Measurements from ENCODE around the gene MYO9B. TPM values are rescaled to one million over a fixed set of nuclear protein-coding genes. Genes with fewer than 3 reads are reported as not detected.

Gene MYO9B
- polyA plus RNA-seq, 3 donors: 5.9 to 366 (median 7.5) TPM

- H3K79me2 ChIP-seq (ENCODE audit: insufficient read depth, low read length): peaks cover 80% of the 10 kb centered on the region
- no peak overlapping the region for H3K4me3 ChIP-seq (replicated peaks in 1 of 3; ENCODE audit: low read depth in 2 of 3, low read length in 3 of 3)
- Mint-ChIP-seq H3K27ac (peak overlapping the region in 6 of 7 donors; percentile 31 to 99 (median 76)), H3K36me3 (peaks cover 35 to 62% of the 10 kb centered on the region in 2 donors), H3K9me3 (no peaks in the 10 kb centered on the region), H3K4me3 (no peak overlapping the region), H3K4me1 (peaks cover 68% of the 10 kb centered on the region), H3K27me3 (ENCODE audit: low read depth in 3 of 3) (peaks cover 0 to 2% (median 0%) of the 10 kb centered on the region in 3 donors)
- no peak overlapping the region for H2AFZ ChIP-seq (ENCODE audit: insufficient read depth, low read depth, low read length, poor library complexity, severe bottlenecking)
- peaks cover 56 to 66% of the 10 kb centered on the region in 2 donors for H3K4me1 ChIP-seq (ENCODE audit: control insufficient read depth in 1 of 2, insufficient read depth in 2 of 2, low read length in 2 of 2)
- intact Hi-C loops (cut with micrococcal nuclease): no loop called here
- no peaks in the 10 kb centered on the region for H3K27me3 ChIP-seq (ENCODE audit: control insufficient read depth in 2 of 2, insufficient read depth in 2 of 2, low read length in 2 of 2)
- WGBS (ENCODE audit: insufficient coverage): 71% methylated on average over 4 of the region's 9 CpGs
- no peak overlapping the region for H3K9ac ChIP-seq (ENCODE audit: insufficient read depth, low read length, poor library complexity, severe bottlenecking)
- H3K4me2 ChIP-seq (replicated peaks; ENCODE audit: extremely low read depth, low read length, poor library complexity, severe bottlenecking): no peak overlapping the region
- H3K27ac ChIP-seq (ENCODE audit: low read depth in 1 of 2, low read length in 2 of 2): peak overlapping the region; percentile 18 to 40
- TF ChIP-seq, protein P1, sequence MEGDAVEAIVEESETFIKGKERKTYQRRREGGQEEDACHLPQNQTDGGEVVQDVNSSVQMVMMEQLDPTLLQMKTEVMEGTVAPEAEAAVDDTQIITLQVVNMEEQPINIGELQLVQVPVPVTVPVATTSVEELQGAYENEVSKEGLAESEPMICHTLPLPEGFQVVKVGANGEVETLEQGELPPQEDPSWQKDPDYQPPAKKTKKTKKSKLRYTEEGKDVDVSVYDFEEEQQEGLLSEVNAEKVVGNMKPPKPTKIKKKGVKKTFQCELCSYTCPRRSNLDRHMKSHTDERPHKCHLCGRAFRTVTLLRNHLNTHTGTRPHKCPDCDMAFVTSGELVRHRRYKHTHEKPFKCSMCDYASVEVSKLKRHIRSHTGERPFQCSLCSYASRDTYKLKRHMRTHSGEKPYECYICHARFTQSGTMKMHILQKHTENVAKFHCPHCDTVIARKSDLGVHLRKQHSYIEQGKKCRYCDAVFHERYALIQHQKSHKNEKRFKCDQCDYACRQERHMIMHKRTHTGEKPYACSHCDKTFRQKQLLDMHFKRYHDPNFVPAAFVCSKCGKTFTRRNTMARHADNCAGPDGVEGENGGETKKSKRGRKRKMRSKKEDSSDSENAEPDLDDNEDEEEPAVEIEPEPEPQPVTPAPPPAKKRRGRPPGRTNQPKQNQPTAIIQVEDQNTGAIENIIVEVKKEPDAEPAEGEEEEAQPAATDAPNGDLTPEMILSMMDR (IDR thresholded peaks at IDR 0.05): no peak
- DNase-seq: no peak
- H3K36me3 ChIP-seq (replicated peaks in 1 of 2; ENCODE audit: control insufficient read depth in 1 of 2, insufficient read depth in 2 of 2, low read length in 2 of 2): peaks cover 6 to 41% of the 10 kb centered on the region in 2 donors
- H3K9me3 ChIP-seq (replicated peaks in 1 of 2; ENCODE audit: control insufficient read depth in 1 of 2, insufficient read depth in 1 of 2, low read length in 2 of 2): no peaks in the 10 kb centered on the region
- peaks cover 4% of the 10 kb centered on the region for H4K20me1 ChIP-seq (ENCODE audit: insufficient read depth, low read length)
Measured at GRCh38 chr19:17121736-17122293, 46.2 kb downstream of the MYO9B start.

GRCh38 chr19:17123041-17123440, 47.5 kb downstream of the MYO9B start:
- Mint-ChIP-seq H3K27ac (peak overlapping the region in 2 of 7 donors; percentile 99 to 100), H3K27me3 (ENCODE audit: low read depth in 3 of 3) (peaks cover 0 to 4% (median 0%) of the 10 kb centered on the region in 3 donors), H3K4me3 (no peak overlapping the region), H3K4me1 (peaks cover 67% of the 10 kb centered on the region), H3K36me3 (peaks cover 42 to 70% of the 10 kb centered on the region in 2 donors), H3K9me3 (no peaks in the 10 kb centered on the region)
- Histone ChIP-seq H3K4me3 (replicated peaks in 1 of 3; ENCODE audit: low read depth in 2 of 3, low read length in 3 of 3) (no peak overlapping the region), H3K9me3 (replicated peaks in 1 of 2; ENCODE audit: control insufficient read depth in 1 of 2, insufficient read depth in 1 of 2, low read length in 2 of 2) (no peaks in the 10 kb centered on the region), H4K20me1 (ENCODE audit: insufficient read depth, low read length) (peaks cover 4% of the 10 kb centered on the region), H3K4me2 (replicated peaks; ENCODE audit: extremely low read depth, low read length, poor library complexity, severe bottlenecking) (no peak overlapping the region), H3K36me3 (replicated peaks in 1 of 2; ENCODE audit: control insufficient read depth in 1 of 2, insufficient read depth in 2 of 2, low read length in 2 of 2) (peaks cover 10 to 50% of the 10 kb centered on the region in 2 donors), H3K9ac (ENCODE audit: insufficient read depth, low read length, poor library complexity, severe bottlenecking) (no peak overlapping the region), H3K27me3 (ENCODE audit: control insufficient read depth in 2 of 2, insufficient read depth in 2 of 2, low read length in 2 of 2) (no peaks in the 10 kb centered on the region), H2AFZ (ENCODE audit: insufficient read depth, low read depth, low read length, poor library complexity, severe bottlenecking) (no peak overlapping the region), H3K4me1 (ENCODE audit: control insufficient read depth in 1 of 2, insufficient read depth in 2 of 2, low read length in 2 of 2) (peaks cover 55 to 69% of the 10 kb centered on the region in 2 donors), H3K79me2 (ENCODE audit: insufficient read depth, low read length) (peaks cover 80% of the 10 kb centered on the region), H3K27ac (ENCODE audit: low read depth in 1 of 2, low read length in 2 of 2) (peak overlapping the region in 1 of 2 donors; percentile 100)
- WGBS (ENCODE audit: insufficient coverage): 100% methylated on average over 1 of the region's 2 CpGs
- no peak for DNase-seq
- intact Hi-C loops (cut with micrococcal nuclease): no loop called here
- TF ChIP-seq, protein P1 (IDR thresholded peaks at IDR 0.05): no peak

Measured in CD14-positive monocyte (primary cell).